H9 (cell line): ENCODE results near the gene IFT122. TPM values are rescaled to one million over a fixed set of nuclear protein-coding genes. Genes with fewer than 3 reads are reported as not detected.
A peak's percentile ranks its signal among the peaks of the same experiment; 100 is the strongest.

Source experiments
- DNase-seq: peaks from one replicate; pipeline ENCODE4 v3.0.0-alpha.2; 2017
- H2AFZ ChIP-seq: one replicate; pipeline ENCODE4 v1.6.1; 2013; ENCODE audit warnings: mild to moderate bottlenecking, low read length, control low read depth, moderate library complexity
- H2AK5ac ChIP-seq: 2 replicates; pipeline ENCODE4 v1.6.1; 2013; ENCODE audit warnings: low read length, control low read depth, mixed read lengths; ENCODE audit not compliant: insufficient read length
- H2BK120ac ChIP-seq: one replicate; pipeline ENCODE4 v1.6.1; 2013; ENCODE audit warnings: low read depth, mild to moderate bottlenecking, low read length, control low read depth, inconsistent platforms; ENCODE audit not compliant: poor library complexity, severe bottlenecking
- H2BK12ac ChIP-seq: 2 replicates; pipeline ENCODE4 v1.6.1; 2013; ENCODE audit warnings: low read length, control low read depth, mixed read lengths, low read depth; ENCODE audit not compliant: insufficient read length
- H2BK15ac ChIP-seq: 2 replicates; pipeline ENCODE4 v1.6.1; 2013; ENCODE audit warnings: low read depth, low read length, control low read depth
- H2BK20ac ChIP-seq: one replicate; pipeline ENCODE4 v1.6.1; 2013; ENCODE audit warnings: low read depth, mild to moderate bottlenecking, low read length, control low read depth, inconsistent platforms; ENCODE audit not compliant: poor library complexity, severe bottlenecking
- H2BK5ac ChIP-seq: 2 replicates; pipeline ENCODE4 v1.6.1; 2013; ENCODE audit warnings: low read length, control low read depth, mixed read lengths; ENCODE audit not compliant: insufficient read length
- H3K14ac ChIP-seq: 2 replicates; pipeline ENCODE4 v1.6.1; 2013; ENCODE audit warnings: low read length, control low read depth; ENCODE audit not compliant: insufficient read depth
- H3K18ac ChIP-seq: 2 replicates; pipeline ENCODE4 v1.6.1; 2013; ENCODE audit warnings: low read depth, mild to moderate bottlenecking, mixed read lengths, low read length, control low read depth; ENCODE audit not compliant: insufficient read length
- H3K23ac ChIP-seq: 2 replicates; pipeline ENCODE4 v1.6.1; 2013; ENCODE audit warnings: low read length, control low read depth, mixed read lengths, low read depth; ENCODE audit not compliant: insufficient read length
- H3K23me2 ChIP-seq: 2 replicates; pipeline ENCODE4 v1.6.1; 2013; ENCODE audit warnings: low read depth, mild to moderate bottlenecking, mixed read lengths, low read length, control low read depth; ENCODE audit not compliant: insufficient read length, poor library complexity, severe bottlenecking
- H3K27ac ChIP-seq: 2 replicates; pipeline ENCODE4 v1.5.1; 2013; ENCODE audit warnings: low read length, control low read depth, mixed read lengths, low read depth; ENCODE audit not compliant: insufficient read length
- H3K27me3 ChIP-seq: 2 replicates; pipeline ENCODE4 v1.6.1; 2013; ENCODE audit warnings: low read length, control low read depth, inconsistent platforms; ENCODE audit not compliant: insufficient read depth
- H3K4ac ChIP-seq: 2 replicates; pipeline ENCODE4 v1.6.1; 2013; ENCODE audit warnings: low read depth, mild to moderate bottlenecking, control low read depth, inconsistent platforms, low read length, moderate library complexity
- H3K4me1 ChIP-seq: 2 replicates; pipeline ENCODE4 v1.6.1; 2013; ENCODE audit warnings: low read length, control low read depth, inconsistent platforms; ENCODE audit not compliant: insufficient read depth
- H3K4me2 ChIP-seq: 2 replicates; pipeline ENCODE4 v1.6.1; 2013; ENCODE audit warnings: low read length, control low read depth, mixed read lengths; ENCODE audit not compliant: insufficient read length, insufficient read depth
- H3K56ac ChIP-seq: 2 replicates; pipeline ENCODE4 v1.6.1; 2013; ENCODE audit warnings: low read depth, mild to moderate bottlenecking, mixed read lengths, low read length, control low read depth; ENCODE audit not compliant: insufficient read length
- H3K79me1 ChIP-seq: 2 replicates; pipeline ENCODE4 v1.6.1; 2013; ENCODE audit warnings: low read depth, mild to moderate bottlenecking, moderate library complexity, low read length, control low read depth, inconsistent platforms; ENCODE audit not compliant: insufficient read depth, poor library complexity, severe bottlenecking
- H3K79me2 ChIP-seq: 2 replicates; pipeline ENCODE4 v1.6.1; 2013; ENCODE audit warnings: low read length, control low read depth, inconsistent platforms; ENCODE audit not compliant: insufficient read depth
- H3K9ac ChIP-seq: 2 replicates; pipeline ENCODE4 v1.6.1; 2013; ENCODE audit warnings: low read length, control low read depth, mixed read lengths; ENCODE audit not compliant: insufficient read length; ENCODE audit errors: extremely low read depth
- H3K9me3 ChIP-seq: one replicate; pipeline ENCODE4 v1.6.1; 2013; ENCODE audit warnings: low read depth, low read length, inconsistent platforms; ENCODE audit not compliant: control insufficient read depth
- H3T11ph ChIP-seq: one replicate; pipeline ENCODE4 v1.6.1; 2013; ENCODE audit warnings: mild to moderate bottlenecking, low read length, control low read depth, inconsistent platforms
- H4K20me1 ChIP-seq: one replicate; pipeline ENCODE4 v1.6.1; 2013; ENCODE audit not compliant: control insufficient read depth, insufficient read length, insufficient read depth
- H4K5ac ChIP-seq: 2 replicates; pipeline ENCODE4 v1.6.1; 2013; ENCODE audit warnings: low read depth, mild to moderate bottlenecking, mixed read lengths, low read length, control low read depth; ENCODE audit not compliant: insufficient read length
- H4K8ac ChIP-seq: replicated peaks from 2 replicates; pipeline ENCODE4 v1.6.1; 2013; ENCODE audit warnings: low read length, control low read depth, mixed read lengths, low read depth; ENCODE audit not compliant: insufficient read length
- H4K91ac ChIP-seq: 2 replicates; pipeline ENCODE4 v1.6.1; 2013; ENCODE audit warnings: low read depth, mild to moderate bottlenecking, moderate library complexity, mixed read lengths, low read length, control low read depth; ENCODE audit not compliant: insufficient read length
- H3K27ac Mint-ChIP-seq, 3 experiments: 2 replicates in 2 of 3; 3 replicates in 1 of 3; pipeline ENCODE4 v1.8.0; 2020 to 2021; ENCODE audit warnings: mixed read lengths in 3 of 3, mild to moderate bottlenecking in 1 of 3, moderate library complexity in 1 of 3
- H3K27me3 Mint-ChIP-seq: 2 replicates; pipeline ENCODE4 v1.8.0; 2021; ENCODE audit warnings: low read depth, mild to moderate bottlenecking, moderate library complexity, mixed read lengths
- H3K36me3 Mint-ChIP-seq, 3 experiments: 2 replicates in 2 of 3; 3 replicates in 1 of 3; pipeline ENCODE4 v1.8.0; 2020 to 2021; ENCODE audit warnings: low read depth in 3 of 3, mixed read lengths in 3 of 3; ENCODE audit not compliant: insufficient read depth in 1 of 3
- H3K4me1 Mint-ChIP-seq, 2 experiments: 2 replicates each; pipeline ENCODE4 v1.8.0; 2020; ENCODE audit warnings: mixed read lengths in 2 of 2
- H3K4me3 Mint-ChIP-seq, 2 experiments: 2 replicates in 1 of 2; 3 replicates in 1 of 2; pipeline ENCODE4 v1.8.0; 2020 to 2021; ENCODE audit warnings: mild to moderate bottlenecking in 2 of 2, mixed read lengths in 2 of 2, moderate library complexity in 1 of 2
- H3K9me3 Mint-ChIP-seq, 2 experiments: 2 replicates in 1 of 2; 3 replicates in 1 of 2; pipeline ENCODE4 v1.8.0; 2020; ENCODE audit warnings: mild to moderate bottlenecking in 2 of 2, mixed read lengths in 2 of 2, moderate library complexity in 1 of 2
- WGBS: extraction: QIAGEN DNeasy Blood & Tissue Kit; methylation state at CpG from one replicate; pipeline ENCODE4 v1.1.7; 2013; ENCODE audit warnings: missing lambda C conversion rate, low lambda C conversion rate, mixed read lengths; ENCODE audit not compliant: insufficient read length; ENCODE audit errors: extremely low coverage; 5-methylcytosine and 5-hydroxymethylcytosine counted together
- total RNA-seq: library from RNA; stranded (reverse); gene quantifications from 2 replicates; pipeline ENCODE4 v1.2.1, GENCODE V29; 2021
- TF ChIP-seq, protein P1 (sequence below): fragments of 200-600 bp; sonication (generic); conservative IDR thresholded peaks from 3 replicates; pipeline ENCODE4 v1.8.0; 2021; ENCODE audit warnings: antibody characterized with exemption, mild to moderate bottlenecking

The IFT122 gene
- total RNA-seq, 1 experiment from 2014 or later: 19.3 TPM

DNA sequence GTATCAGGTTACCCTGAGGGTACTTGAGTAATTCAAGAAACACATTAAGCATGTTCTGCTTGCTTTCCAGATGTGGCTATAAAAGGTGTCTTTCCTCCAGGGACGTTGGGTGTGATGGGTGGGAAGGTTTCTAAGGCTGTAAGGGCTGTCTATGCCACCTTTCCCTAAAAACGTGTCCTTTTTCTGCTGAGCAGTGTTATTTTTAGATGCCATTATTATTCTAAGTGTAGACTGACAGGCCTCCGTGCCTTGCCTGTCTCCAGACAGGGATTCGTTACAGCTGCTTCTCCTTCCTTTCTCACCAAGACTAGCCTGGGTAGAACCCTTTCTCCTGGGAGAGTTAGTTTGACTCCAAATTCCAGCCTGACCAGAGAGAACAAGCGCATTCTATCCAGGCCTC is 61.6 kb downstream of the IFT122 start:
- no CpG with 5 or more reads among the region's 5 CpGs for WGBS
- H3K9me3 Mint-ChIP-seq: no peaks in the 10 kb centered on the region

More for the DNA sequence above, 61.6 kb downstream of the IFT122 start:
- no peaks in the 10 kb centered on the region for H3K23me2 ChIP-seq
- H3K79me2 ChIP-seq: no peaks in the 10 kb centered on the region
- H3K14ac ChIP-seq: no peak overlapping the region
- no peak overlapping the region for H3K9ac ChIP-seq
- H2AFZ ChIP-seq: no peak overlapping the region
- no peak overlapping the region for H2BK12ac ChIP-seq
- peaks cover 2% of the 10 kb centered on the region for H4K20me1 ChIP-seq
- Mint-ChIP-seq H3K27me3 (peaks cover 4% of the 10 kb centered on the region; the same call in 1 of the 2 replicates), H3K4me3 (no peak overlapping the region), H3K4me1 (peaks cover 14 to 15% of the 10 kb centered on the region in 2 experiments), H3K27ac (peak overlapping the region in 1 of 3 experiments; percentile 19; a peak in 1 of 7 replicates), H3K36me3 (peaks cover 1 to 32% (median 5%) of the 10 kb centered on the region in 3 experiments)
- no peak overlapping the region for H2AK5ac ChIP-seq
- H3K27me3 ChIP-seq: no peaks in the 10 kb centered on the region
- H3K79me1 ChIP-seq: no peaks in the 10 kb centered on the region
- no peak overlapping the region for H3K18ac ChIP-seq
- no peak overlapping the region for H3K4me2 ChIP-seq
- H2BK5ac ChIP-seq: no peak overlapping the region
- H3K4me1 ChIP-seq: 0 out of 2 replicates have a peak, but pooled peaks cover 4% of the 10 kb centered on the region
- no peak overlapping the region for H3K56ac ChIP-seq
- no peak overlapping the region for H4K91ac ChIP-seq
- no peak overlapping the region for H3K27ac ChIP-seq
- H2BK20ac ChIP-seq: no peak overlapping the region
- no peak overlapping the region for H2BK15ac ChIP-seq
- TF ChIP-seq, protein P1, sequence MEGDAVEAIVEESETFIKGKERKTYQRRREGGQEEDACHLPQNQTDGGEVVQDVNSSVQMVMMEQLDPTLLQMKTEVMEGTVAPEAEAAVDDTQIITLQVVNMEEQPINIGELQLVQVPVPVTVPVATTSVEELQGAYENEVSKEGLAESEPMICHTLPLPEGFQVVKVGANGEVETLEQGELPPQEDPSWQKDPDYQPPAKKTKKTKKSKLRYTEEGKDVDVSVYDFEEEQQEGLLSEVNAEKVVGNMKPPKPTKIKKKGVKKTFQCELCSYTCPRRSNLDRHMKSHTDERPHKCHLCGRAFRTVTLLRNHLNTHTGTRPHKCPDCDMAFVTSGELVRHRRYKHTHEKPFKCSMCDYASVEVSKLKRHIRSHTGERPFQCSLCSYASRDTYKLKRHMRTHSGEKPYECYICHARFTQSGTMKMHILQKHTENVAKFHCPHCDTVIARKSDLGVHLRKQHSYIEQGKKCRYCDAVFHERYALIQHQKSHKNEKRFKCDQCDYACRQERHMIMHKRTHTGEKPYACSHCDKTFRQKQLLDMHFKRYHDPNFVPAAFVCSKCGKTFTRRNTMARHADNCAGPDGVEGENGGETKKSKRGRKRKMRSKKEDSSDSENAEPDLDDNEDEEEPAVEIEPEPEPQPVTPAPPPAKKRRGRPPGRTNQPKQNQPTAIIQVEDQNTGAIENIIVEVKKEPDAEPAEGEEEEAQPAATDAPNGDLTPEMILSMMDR: no peak
- H4K5ac ChIP-seq: no peak overlapping the region
- H3K4ac ChIP-seq: no peak overlapping the region
- H4K8ac ChIP-seq: no peak overlapping the region
- H2BK120ac ChIP-seq: no peak overlapping the region
- no peak for DNase-seq
- no peak overlapping the region for H3T11ph ChIP-seq
- no peaks in the 10 kb centered on the region for H3K9me3 ChIP-seq
- H3K23ac ChIP-seq: no peak overlapping the region
